ENCODE data around the gene TNC.

Gene TNC

GRCh38 chr9:115098226-115098965 lies 19.6 kb downstream of the TNC start:
- no peak for DNase-seq (ENCODE audit: low read depth)

- DNase-seq (ENCODE audit: low read depth): no peak
Measured at GRCh38 chr9:115093520-115093919, 24.4 kb downstream of the TNC start.

- DNase-seq (ENCODE audit: low read depth): no peak
Measured at GRCh38 chr9:115090486-115090885, 27.5 kb downstream of the TNC start.

GRCh38 chr9:115088860-115089259 lies 29.1 kb downstream of the TNC start:
- DNase-seq (ENCODE audit: low read depth): peak; percentile 75

GRCh38 chr9:115086886-115087285 lies 31.1 kb downstream of the TNC start:
- DNase-seq (ENCODE audit: low read depth): no peak

- no peak for DNase-seq (ENCODE audit: low read depth)
Measured at GRCh38 chr9:115086461-115086860, 31.5 kb downstream of the TNC start.

- DNase-seq (ENCODE audit: low read depth): no peak
Measured at GRCh38 chr9:115085773-115086377, 32.1 kb downstream of the TNC start.

- DNase-seq (ENCODE audit: low read depth): no peak
Measured at GRCh38 chr9:115084709-115085108, 33.2 kb downstream of the TNC start.

GRCh38 chr9:115084157-115084556 lies 33.8 kb downstream of the TNC start:
- DNase-seq (ENCODE audit: low read depth): no peak

- no peak for DNase-seq (ENCODE audit: low read depth)
Measured at GRCh38 chr9:115080242-115080641, 37.7 kb downstream of the TNC start.

GRCh38 chr9:115079156-115079555 lies 38.8 kb downstream of the TNC start:
- DNase-seq (ENCODE audit: low read depth): no peak

- DNase-seq (ENCODE audit: low read depth): no peak
Measured at GRCh38 chr9:115073456-115073855, 44.5 kb downstream of the TNC start.

- DNase-seq (ENCODE audit: low read depth): peak; percentile 26
Measured at GRCh38 chr9:115071176-115071575, 46.8 kb downstream of the TNC start.

- no peak for DNase-seq (ENCODE audit: low read depth)
Measured at GRCh38 chr9:115069771-115070170, 48.2 kb downstream of the TNC start.

GRCh38 chr9:115069302-115069701 lies 48.7 kb downstream of the TNC start:
- DNase-seq (ENCODE audit: low read depth): no peak

GRCh38 chr9:115068031-115068430 lies 49.9 kb downstream of the TNC start:
- no peak for DNase-seq (ENCODE audit: low read depth)

- DNase-seq (ENCODE audit: low read depth): peak; percentile 6
Measured at GRCh38 chr9:115063058-115063845, 54.7 kb downstream of the TNC start.

GRCh38 chr9:115058684-115059315 lies 59.2 kb downstream of the TNC start:
- peak; percentile 90 for DNase-seq (ENCODE audit: low read depth)

GRCh38 chr9:115058175-115058574 lies 59.8 kb downstream of the TNC start:
- DNase-seq (ENCODE audit: low read depth): peak; percentile 42

GRCh38 chr9:115057559-115057958 lies 60.4 kb downstream of the TNC start:
- peak; percentile 97 for DNase-seq (ENCODE audit: low read depth)

GRCh38 chr9:115050002-115050490 lies 67.9 kb downstream of the TNC start:
- DNase-seq (ENCODE audit: low read depth): no peak

GRCh38 chr9:115046824-115047223 lies 71.1 kb downstream of the TNC start:
- DNase-seq (ENCODE audit: low read depth): no peak
